VCaP (cell line): ENCODE data around the gene DPP8.

ENCODE experiments used
- H3K27ac ChIP-seq: fragments of 450-650 bp; 2 replicates; pipeline ENCODE4 v1.5.1; 2017
- CTCF ChIP-seq: fragments of 450-650 bp; conservative IDR thresholded peaks from 2 replicates; pipeline ENCODE4 v1.5.1; 2017; ENCODE audit warnings: mild to moderate bottlenecking, moderate library complexity

Gene DPP8

GRCh38 chr15:65518633-65519285 is 1.3 kb upstream of the DPP8 start:
- no peak overlapping the region for H3K27ac ChIP-seq
- no peak for TF ChIP-seq CTCF

GRCh38 chr15:65517866-65518207 is 348 bp upstream of the DPP8 start:
- TF ChIP-seq CTCF = peak; percentile 69
- peak overlapping the region; percentile 91 for H3K27ac ChIP-seq

GRCh38 chr15:65512807-65513416 is 4.6 kb downstream of the DPP8 start:
- no peak for TF ChIP-seq CTCF

GRCh38 chr15:65512189-65512588 is 5.3 kb downstream of the DPP8 start:
- peak overlapping the region; percentile 3 for H3K27ac ChIP-seq
- TF ChIP-seq CTCF = no peak

More at GRCh38 chr15:65512807-65513416, 4.6 kb downstream of the DPP8 start:
- peak overlapping the region; percentile 3 for H3K27ac ChIP-seq

- TF ChIP-seq CTCF = no peak
- no peak overlapping the region for H3K27ac ChIP-seq
These were observed 8.2 kb downstream of the DPP8 start for GRCh38 chr15:65509321-65509720.

- no peak for TF ChIP-seq CTCF
- H3K27ac ChIP-seq = no peak overlapping the region
These were observed 23.4 kb downstream of the DPP8 start for GRCh38 chr15:65494076-65494475.

GRCh38 chr15:65484876-65485275 is 32.6 kb downstream of the DPP8 start:
- H3K27ac ChIP-seq = no peak overlapping the region
- TF ChIP-seq CTCF = no peak
